Stimulated activated CD8-positive, alpha-beta memory T cell treated with anti-CD3 and anti-CD28 coated beads, Interleukin-15, amount 100 ng/mL, for 24 hours (primary cell): ENCODE results near the gene MAP3K5.
"Not testable (repeated sequence)": the region's sequence is repeated elsewhere in the genome, so short reads cannot be mapped to it uniquely, and the experiment has no call there.

Experiments used
- DNase-seq: peaks from one replicate; pipeline ENCODE4 v3.0.0-alpha.2; 2020; ENCODE audit warnings: low read depth

MAP3K5 gene, protein sequence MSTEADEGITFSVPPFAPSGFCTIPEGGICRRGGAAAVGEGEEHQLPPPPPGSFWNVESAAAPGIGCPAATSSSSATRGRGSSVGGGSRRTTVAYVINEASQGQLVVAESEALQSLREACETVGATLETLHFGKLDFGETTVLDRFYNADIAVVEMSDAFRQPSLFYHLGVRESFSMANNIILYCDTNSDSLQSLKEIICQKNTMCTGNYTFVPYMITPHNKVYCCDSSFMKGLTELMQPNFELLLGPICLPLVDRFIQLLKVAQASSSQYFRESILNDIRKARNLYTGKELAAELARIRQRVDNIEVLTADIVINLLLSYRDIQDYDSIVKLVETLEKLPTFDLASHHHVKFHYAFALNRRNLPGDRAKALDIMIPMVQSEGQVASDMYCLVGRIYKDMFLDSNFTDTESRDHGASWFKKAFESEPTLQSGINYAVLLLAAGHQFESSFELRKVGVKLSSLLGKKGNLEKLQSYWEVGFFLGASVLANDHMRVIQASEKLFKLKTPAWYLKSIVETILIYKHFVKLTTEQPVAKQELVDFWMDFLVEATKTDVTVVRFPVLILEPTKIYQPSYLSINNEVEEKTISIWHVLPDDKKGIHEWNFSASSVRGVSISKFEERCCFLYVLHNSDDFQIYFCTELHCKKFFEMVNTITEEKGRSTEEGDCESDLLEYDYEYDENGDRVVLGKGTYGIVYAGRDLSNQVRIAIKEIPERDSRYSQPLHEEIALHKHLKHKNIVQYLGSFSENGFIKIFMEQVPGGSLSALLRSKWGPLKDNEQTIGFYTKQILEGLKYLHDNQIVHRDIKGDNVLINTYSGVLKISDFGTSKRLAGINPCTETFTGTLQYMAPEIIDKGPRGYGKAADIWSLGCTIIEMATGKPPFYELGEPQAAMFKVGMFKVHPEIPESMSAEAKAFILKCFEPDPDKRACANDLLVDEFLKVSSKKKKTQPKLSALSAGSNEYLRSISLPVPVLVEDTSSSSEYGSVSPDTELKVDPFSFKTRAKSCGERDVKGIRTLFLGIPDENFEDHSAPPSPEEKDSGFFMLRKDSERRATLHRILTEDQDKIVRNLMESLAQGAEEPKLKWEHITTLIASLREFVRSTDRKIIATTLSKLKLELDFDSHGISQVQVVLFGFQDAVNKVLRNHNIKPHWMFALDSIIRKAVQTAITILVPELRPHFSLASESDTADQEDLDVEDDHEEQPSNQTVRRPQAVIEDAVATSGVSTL (N-terminal part only)

GRCh38 chr6:136792410-136793262, at the start of gene MAP3K5:
MAP3K5 (minus strand) TSS chr6:136792477; CDS start chr6:136792157, 320 bp downstream.
- peak; percentile 78 for DNase-seq

DNA sequence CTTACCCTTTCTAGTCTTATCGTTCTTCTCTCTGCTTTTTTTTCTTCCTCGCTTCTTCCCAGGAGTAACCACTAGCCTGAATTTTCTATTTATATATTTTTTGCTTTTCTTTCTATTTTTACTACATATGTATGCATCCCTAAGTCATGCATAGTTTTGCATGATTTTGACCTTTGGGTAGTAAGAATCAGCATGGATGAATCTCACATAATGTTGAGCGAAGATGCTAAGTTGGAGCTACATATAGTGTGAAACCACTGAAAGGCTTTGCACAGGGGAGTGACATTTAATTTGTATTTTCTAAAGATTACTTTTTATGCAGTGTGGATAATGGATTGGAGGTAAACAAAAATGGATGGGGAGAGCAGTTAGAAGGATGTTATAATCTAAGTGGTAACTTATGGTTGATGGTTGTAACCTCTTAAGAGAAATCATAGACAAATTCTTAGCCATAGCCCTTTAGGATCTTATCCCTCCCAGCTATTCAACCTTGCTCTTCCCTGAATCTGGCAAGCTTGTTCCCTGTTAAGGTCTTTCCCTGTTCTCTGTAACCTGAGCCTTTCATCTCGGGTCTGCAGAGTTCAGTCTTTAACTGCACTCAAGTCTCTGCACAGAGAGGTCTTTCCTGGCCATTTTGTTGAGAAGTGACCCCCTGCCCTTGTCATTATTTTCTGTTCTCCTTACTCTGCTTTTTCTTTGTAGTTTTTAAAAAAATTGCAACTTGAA, 48.2 kb upstream of the MAP3K5 start:
- no peak for DNase-seq

GRCh38 chr6:136831873-136832562, 39.7 kb upstream of the MAP3K5 start:
- DNase-seq: no peak

GRCh38 chr6:136826216-136826615, 33.9 kb upstream of the MAP3K5 start:
- DNase-seq: no peak

DNA sequence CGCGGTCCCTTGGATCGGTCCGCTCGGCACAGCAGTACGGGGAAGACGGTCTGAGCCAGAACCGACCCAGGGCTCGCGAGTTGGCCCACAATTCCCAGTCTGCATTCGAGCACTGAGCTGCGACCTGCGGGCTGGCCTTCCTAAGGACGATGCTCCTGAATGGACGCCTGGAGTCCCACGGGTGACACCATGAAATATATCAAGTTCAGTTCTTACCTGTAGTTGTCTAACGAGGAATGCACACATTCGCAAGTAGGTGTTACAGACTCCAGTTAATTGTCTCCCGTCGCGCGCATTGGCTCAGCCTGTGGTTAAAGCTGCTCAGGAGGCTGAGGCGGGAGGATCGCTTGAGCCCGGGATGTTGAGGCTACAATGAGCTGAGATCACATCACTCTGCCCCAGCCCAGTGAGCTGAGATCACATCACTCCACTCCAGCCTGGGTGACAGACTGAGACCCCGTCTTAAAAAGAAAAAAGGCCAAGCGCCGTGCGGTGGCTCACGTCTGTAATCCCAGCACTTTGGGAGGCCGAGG, 30.9 kb upstream of the MAP3K5 start:
- no peak for DNase-seq

GRCh38 chr6:136822376-136823127, 30.3 kb upstream of the MAP3K5 start, which contains the start of gene PEX7:
PEX7 (plus strand) TSS chr6:136822592; CDS start chr6:136822666, 74 bp downstream.
- peak; percentile 64 for DNase-seq

- no peak for DNase-seq
Observed at GRCh38 chr6:136822046-136822375, 29.7 kb upstream of the MAP3K5 start.

GRCh38 chr6:136820561-136820960, 28.3 kb upstream of the MAP3K5 start:
- DNase-seq: no peak

GRCh38 chr6:136816656-136817055, 24.4 kb upstream of the MAP3K5 start:
- no peak for DNase-seq

- DNase-seq: not testable (repeated sequence)
Observed at GRCh38 chr6:136815608-136816007, 23.3 kb upstream of the MAP3K5 start.

GRCh38 chr6:136812174-136812573, 19.9 kb upstream of the MAP3K5 start:
- DNase-seq: no peak

- no peak for DNase-seq
Observed at GRCh38 chr6:136811272-136811671, 19.0 kb upstream of the MAP3K5 start.

DNA sequence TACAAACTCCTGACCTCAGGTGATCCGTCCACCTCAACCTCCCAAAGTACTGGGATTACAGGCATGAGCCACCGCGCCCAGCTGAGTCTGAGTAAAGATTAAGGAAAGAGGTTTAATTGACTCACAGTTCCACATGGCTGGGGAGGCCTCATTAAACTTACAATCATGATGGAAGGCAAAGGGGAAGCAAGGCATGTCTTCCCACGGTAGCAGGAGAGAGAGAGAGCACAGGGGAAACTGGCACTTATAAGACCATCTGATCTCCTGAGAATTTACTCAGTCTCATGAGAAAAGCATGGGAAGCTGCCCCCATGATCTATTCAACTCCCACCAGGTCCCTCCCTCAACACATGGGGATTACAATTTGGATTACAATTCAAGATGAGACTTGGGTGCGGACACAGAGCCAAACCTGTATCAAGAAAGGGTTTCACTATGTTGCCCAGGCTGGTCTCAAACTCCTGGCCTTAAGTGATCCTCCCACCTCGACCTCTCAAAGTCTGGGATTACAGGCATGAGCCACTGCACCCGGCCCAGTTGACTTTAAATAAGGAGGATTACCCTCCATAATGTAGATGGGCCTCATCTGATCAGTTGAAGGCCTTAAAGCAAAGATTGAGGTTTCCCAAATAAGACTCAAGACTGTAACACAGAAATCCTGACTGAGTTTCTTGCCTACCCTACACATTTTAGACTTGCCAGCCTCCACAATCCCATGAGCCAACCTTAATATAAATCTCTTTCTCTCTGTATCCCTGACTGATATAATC, 17.0 kb upstream of the MAP3K5 start:
- no peak for DNase-seq

- DNase-seq: no peak
Observed at GRCh38 chr6:136803608-136804007, 11.3 kb upstream of the MAP3K5 start.

- no peak for DNase-seq
Observed at GRCh38 chr6:136801581-136801980, 9.3 kb upstream of the MAP3K5 start.

DNA sequence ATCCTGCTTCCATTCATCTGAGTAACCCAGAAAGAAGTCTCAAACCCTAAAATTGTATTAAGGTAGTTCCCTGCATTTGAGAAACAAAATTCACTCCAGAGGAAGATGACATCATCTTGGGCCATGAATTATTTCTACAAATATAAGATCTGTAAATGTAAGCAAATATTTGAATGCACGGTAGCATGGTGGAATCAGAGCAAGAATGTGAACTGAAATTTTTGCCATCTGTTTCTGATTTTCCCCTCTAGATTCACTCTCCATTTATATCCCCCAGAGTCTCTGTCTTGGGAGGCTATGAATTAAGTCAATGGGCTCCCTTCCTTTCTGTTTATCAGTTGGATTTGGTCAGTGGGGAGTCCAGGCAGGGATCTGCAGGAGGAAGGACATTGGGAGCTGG, 5.8 kb upstream of the MAP3K5 start:
- no peak for DNase-seq

- no peak for DNase-seq
Observed at GRCh38 chr6:136795996-136796395, 3.7 kb upstream of the MAP3K5 start.

DNA sequence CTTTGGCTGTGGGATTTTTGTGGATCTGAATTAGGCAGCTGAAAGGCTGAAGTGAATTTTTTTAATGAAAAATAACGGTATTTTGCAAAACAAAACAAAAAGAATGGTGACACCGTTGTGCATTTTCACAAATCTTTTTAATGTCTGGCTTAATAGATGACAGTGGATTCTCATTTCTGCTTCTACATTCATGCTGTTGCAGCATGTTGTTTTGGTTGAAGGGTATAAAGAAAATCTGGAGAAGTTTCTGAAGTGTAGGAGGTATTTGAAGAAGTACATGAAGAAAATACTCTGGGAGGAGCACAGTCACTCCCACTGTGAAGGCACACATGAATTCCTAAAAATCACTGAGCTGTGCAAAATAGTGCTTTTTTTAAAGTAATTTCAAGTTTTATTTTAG, 3.1 kb upstream of the MAP3K5 start:
- DNase-seq: no peak
